ENCODE data around the gene ZMIZ1. TPM values are rescaled to one million over a fixed set of nuclear protein-coding genes. Genes with fewer than 3 reads are reported as not detected.

Gene ZMIZ1
- total and polyA plus RNA-seq, 7 experiments from 2014 or later = 1.8 to 57.2 (median 14.2) TPM

- peak overlapping the region in 6 of 10 donors; percentile 13 to 79 (median 60) for H3K4me3 Mint-ChIP-seq
- Histone ChIP-seq H3K36me3 (ENCODE audit: control insufficient read depth in 2 of 3, insufficient read depth in 3 of 3, low read length in 3 of 3) (no peaks in the 10 kb centered on the region), H3K4me3 (ENCODE audit: low read length) (no peak overlapping the region), H3K27me3 (ENCODE audit: control insufficient read depth in 2 of 2, insufficient read depth in 2 of 2, low read length in 2 of 2) (no peaks in the 10 kb centered on the region), H3K27ac (ENCODE audit: low read depth, low read length) (peak overlapping the region; percentile 34), H3K4me1 (ENCODE audit: control insufficient read depth in 2 of 2, insufficient read depth in 2 of 2, low read length in 2 of 2) (peaks cover 18 to 67% of the 10 kb centered on the region in 2 donors), H3K9me3 (ENCODE audit: control insufficient read depth in 2 of 3, low read length in 3 of 3) (no peaks in the 10 kb centered on the region)
- DNase-seq (no peak), ATAC-seq (no peak)
- no peaks in the 10 kb centered on the region for H3K9me3 Mint-ChIP-seq
- H3K4me1 Mint-ChIP-seq = peaks cover 43 to 84% (median 67%) of the 10 kb centered on the region in 7 donors
- H3K27me3 Mint-ChIP-seq = no peaks in the 10 kb centered on the region
- H3K27ac Mint-ChIP-seq = peak overlapping the region in 8 of 9 donors; percentile 68 to 93 (median 86)
- CTCF ChIA-PET = no interaction called here
- peaks cover 0 to 4% (median under 1%) of the 10 kb centered on the region in 5 donors for H3K36me3 Mint-ChIP-seq
- intact Hi-C loops (cut with micrococcal nuclease) = loop anchor here in 1 of 2 donors (5.0 kb wide), 1 partner anchor 80 kb away; the partner anchor contains the start of gene ZMIZ1
- POLR2A ChIA-PET = no interaction called here
Measured at GRCh38 chr10:79147306-79147705, 78.5 kb downstream of the ZMIZ1 start.

GRCh38 chr10:79147796-79148451 is 79.2 kb downstream of the ZMIZ1 start:
- Histone ChIP-seq H3K4me1 (ENCODE audit: control insufficient read depth in 2 of 2, insufficient read depth in 2 of 2, low read length in 2 of 2) (peaks cover 18 to 62% of the 10 kb centered on the region in 2 donors), H3K9me3 (ENCODE audit: control insufficient read depth in 2 of 3, low read length in 3 of 3) (no peaks in the 10 kb centered on the region), H3K36me3 (ENCODE audit: control insufficient read depth in 2 of 3, insufficient read depth in 3 of 3, low read length in 3 of 3) (no peaks in the 10 kb centered on the region), H3K27ac (ENCODE audit: low read depth, low read length) (peak overlapping the region; percentile 34), H3K4me3 (ENCODE audit: low read length) (no peak overlapping the region), H3K27me3 (ENCODE audit: control insufficient read depth in 2 of 2, insufficient read depth in 2 of 2, low read length in 2 of 2) (no peaks in the 10 kb centered on the region)
- peaks cover 0 to 3% (median 0%) of the 10 kb centered on the region in 5 donors for H3K36me3 Mint-ChIP-seq
- ATAC-seq = no peak
- peak overlapping the region; percentile 60 to 93 (median 82) for H3K27ac Mint-ChIP-seq
- intact Hi-C loops (cut with micrococcal nuclease) = loop anchor here in 1 of 2 donors (5.0 kb wide), 1 partner anchor 81 kb away; the partner anchor contains the start of gene ZMIZ1
- peaks cover 38 to 81% (median 63%) of the 10 kb centered on the region in 7 donors for H3K4me1 Mint-ChIP-seq
- POLR2A ChIA-PET = no interaction called here
- DNase-seq = no peak
- H3K27me3 Mint-ChIP-seq = no peaks in the 10 kb centered on the region
- CTCF ChIA-PET = no interaction called here
- peak overlapping the region in 7 of 10 donors; percentile 13 to 79 (median 39) for H3K4me3 Mint-ChIP-seq
- H3K9me3 Mint-ChIP-seq = no peaks in the 10 kb centered on the region

GRCh38 chr10:79148452-79149344 is 79.9 kb downstream of the ZMIZ1 start:
- H3K36me3 Mint-ChIP-seq = peaks cover 0 to 1% (median 0%) of the 10 kb centered on the region in 5 donors
- DNase-seq = no peak
- intact Hi-C loops (cut with micrococcal nuclease) = loop anchor here in 1 of 2 donors (5.0 kb wide), 1 partner anchor 81 kb away; the partner anchor contains the start of gene ZMIZ1
- Histone ChIP-seq H3K36me3 (ENCODE audit: control insufficient read depth in 2 of 3, insufficient read depth in 3 of 3, low read length in 3 of 3) (no peaks in the 10 kb centered on the region), H3K4me1 (ENCODE audit: control insufficient read depth in 2 of 2, insufficient read depth in 2 of 2, low read length in 2 of 2) (peaks cover 18 to 62% of the 10 kb centered on the region in 2 donors), H3K4me3 (ENCODE audit: low read length) (no peak overlapping the region), H3K9me3 (ENCODE audit: control insufficient read depth in 2 of 3, low read length in 3 of 3) (no peaks in the 10 kb centered on the region), H3K27me3 (ENCODE audit: control insufficient read depth in 2 of 2, insufficient read depth in 2 of 2, low read length in 2 of 2) (no peaks in the 10 kb centered on the region), H3K27ac (ENCODE audit: low read depth, low read length) (peak overlapping the region; percentile 27)
- ATAC-seq = peak; percentile 58
- CTCF ChIA-PET = interaction anchor here (0.7 kb wide), 1 partner anchor 11 kb away, joined by 3 read pairs; no protein-coding TSS in a partner anchor
- no peaks in the 10 kb centered on the region for H3K9me3 Mint-ChIP-seq
- H3K27ac Mint-ChIP-seq = peak overlapping the region; percentile 52 to 93 (median 83)
- no peaks in the 10 kb centered on the region for H3K27me3 Mint-ChIP-seq
- peak overlapping the region in 6 of 10 donors; percentile 14 to 61 (median 36) for H3K4me3 Mint-ChIP-seq
- H3K4me1 Mint-ChIP-seq = peaks cover 33 to 73% (median 56%) of the 10 kb centered on the region in 7 donors
- POLR2A ChIA-PET = interaction anchor here (0.6 to 0.9 kb wide), 2 partner anchors 54 to 493 kb away, joined by 3 to 5 read pairs; no protein-coding TSS in a partner anchor

- H3K4me1 Mint-ChIP-seq = peaks cover 31 to 67% (median 53%) of the 10 kb centered on the region in 7 donors
- intact Hi-C loops (cut with micrococcal nuclease) = loop anchor here in 1 of 2 donors (5.0 kb wide), 1 partner anchor 82 kb away; the partner anchor contains the start of gene ZMIZ1
- peak overlapping the region; percentile 52 to 93 (median 82) for H3K27ac Mint-ChIP-seq
- POLR2A ChIA-PET = interaction anchor here (0.6 to 0.9 kb wide), 3 partner anchors 55 to 493 kb away, joined by 3 to 5 read pairs (median 3); no protein-coding TSS in a partner anchor
- H3K4me3 Mint-ChIP-seq = peak overlapping the region in 3 of 10 donors; percentile 14 to 53 (median 15)
- DNase-seq = no peak
- H3K27me3 Mint-ChIP-seq = no peaks in the 10 kb centered on the region
- H3K36me3 Mint-ChIP-seq = peaks cover 0 to 1% (median 0%) of the 10 kb centered on the region in 5 donors
- no peaks in the 10 kb centered on the region for H3K9me3 Mint-ChIP-seq
- H3K9me3 ChIP-seq (ENCODE audit: control insufficient read depth in 2 of 3, low read length in 3 of 3) = no peaks in the 10 kb centered on the region
- CTCF ChIA-PET = no interaction called here
- ATAC-seq = no peak
- H3K4me1 ChIP-seq (ENCODE audit: control insufficient read depth in 2 of 2, insufficient read depth in 2 of 2, low read length in 2 of 2) = peaks cover 18 to 62% of the 10 kb centered on the region in 2 donors
- no peaks in the 10 kb centered on the region for H3K27me3 ChIP-seq (ENCODE audit: control insufficient read depth in 2 of 2, insufficient read depth in 2 of 2, low read length in 2 of 2)
- H3K4me3 ChIP-seq (ENCODE audit: low read length) = no peak overlapping the region
- H3K27ac ChIP-seq (ENCODE audit: low read depth, low read length) = peak overlapping the region; percentile 27
- no peaks in the 10 kb centered on the region for H3K36me3 ChIP-seq (ENCODE audit: control insufficient read depth in 2 of 3, insufficient read depth in 3 of 3, low read length in 3 of 3)
Measured at GRCh38 chr10:79149345-79149661, 80.5 kb downstream of the ZMIZ1 start.

GRCh38 chr10:79149662-79150443 is 81.1 kb downstream of the ZMIZ1 start:
- H3K4me1 ChIP-seq (ENCODE audit: control insufficient read depth in 2 of 2, insufficient read depth in 2 of 2, low read length in 2 of 2) = peaks cover 18 to 58% of the 10 kb centered on the region in 2 donors
- no peaks in the 10 kb centered on the region for H3K27me3 Mint-ChIP-seq
- H3K9me3 ChIP-seq (ENCODE audit: control insufficient read depth in 2 of 3, low read length in 3 of 3) = no peaks in the 10 kb centered on the region
- H3K4me3 Mint-ChIP-seq = peak overlapping the region in 8 of 10 donors; percentile 27 to 63 (median 37)
- H3K9me3 Mint-ChIP-seq = no peaks in the 10 kb centered on the region
- peaks cover 26 to 61% (median 47%) of the 10 kb centered on the region in 7 donors for H3K4me1 Mint-ChIP-seq
- H3K4me3 ChIP-seq (ENCODE audit: low read length) = no peak overlapping the region
- ATAC-seq = peak; percentile 78
- ChIA-PET POLR2A (interaction anchor here (0.6 to 0.7 kb wide), 2 partner anchors 173 to 494 kb away, joined by 3 read pairs; no protein-coding TSS in a partner anchor), CTCF (no interaction called here)
- intact Hi-C loops (cut with micrococcal nuclease) = loop anchor here in 1 of 2 donors (5.0 kb wide), 1 partner anchor 83 kb away; the partner anchor contains the start of gene ZMIZ1
- H3K27ac Mint-ChIP-seq = peak overlapping the region in 8 of 9 donors; percentile 66 to 93 (median 82)
- peak in 6 of 9 donors; percentile 12 to 40 (median 26) for DNase-seq
- H3K36me3 Mint-ChIP-seq = peaks cover 0 to 1% (median 0%) of the 10 kb centered on the region in 5 donors
- no peaks in the 10 kb centered on the region for H3K27me3 ChIP-seq (ENCODE audit: control insufficient read depth in 2 of 2, insufficient read depth in 2 of 2, low read length in 2 of 2)
- peak overlapping the region; percentile 27 for H3K27ac ChIP-seq (ENCODE audit: low read depth, low read length)
- H3K36me3 ChIP-seq (ENCODE audit: control insufficient read depth in 2 of 3, insufficient read depth in 3 of 3, low read length in 3 of 3) = no peaks in the 10 kb centered on the region
